Astrocyte (in vitro differentiated cells and primary cell): Measurements from ENCODE around the gene FMO5. TPM values are rescaled to one million over a fixed set of nuclear protein-coding genes. Genes with fewer than 3 reads are reported as not detected.
"Not testable (repeated sequence)": the region's sequence is repeated elsewhere in the genome, so short reads cannot be mapped to it uniquely, and the experiment has no call there.

Experiments used
- DNase-seq: peaks from one replicate; pipeline ENCODE4 v3.0.0-alpha.2; 2010; ENCODE audit warnings: low read depth
- FAIRE-seq: peaks from 2 replicates; lab custom pipeline; 2011; peaks lifted over from hg19 to GRCh38; lab: Jason Lieb, UNC
- H2AFZ ChIP-seq: 2 replicates; pipeline ENCODE4 v1.6.0; 2012; ENCODE audit warnings: low read depth, low read length, inconsistent platforms
- H3K27ac ChIP-seq: 2 replicates; pipeline ENCODE4 v1.5.1; 2011; ENCODE audit warnings: low read depth, low read length, inconsistent platforms
- H3K27me3 ChIP-seq: 2 replicates; pipeline ENCODE4 v1.6.0; 2011; ENCODE audit warnings: low read length, inconsistent platforms; ENCODE audit not compliant: insufficient read depth
- H3K36me3 ChIP-seq: 2 replicates; pipeline ENCODE4 v1.5.1; 2011; ENCODE audit warnings: low read length, inconsistent platforms; ENCODE audit not compliant: insufficient read depth
- H3K4me1 ChIP-seq: 2 replicates; pipeline ENCODE4 v1.5.1; 2011; ENCODE audit warnings: low read length, inconsistent platforms; ENCODE audit not compliant: insufficient read depth
- H3K4me2 ChIP-seq: 2 replicates; pipeline ENCODE4 v1.6.0; 2012; ENCODE audit warnings: low read length, inconsistent platforms
- H3K4me3 ChIP-seq: 2 replicates; pipeline ENCODE4 v1.5.1; 2011; ENCODE audit warnings: low read depth, mild to moderate bottlenecking, low read length, inconsistent platforms; ENCODE audit not compliant: insufficient read depth
- H3K79me2 ChIP-seq: 2 replicates; pipeline ENCODE4 v1.6.0; 2012; ENCODE audit warnings: mild to moderate bottlenecking, low read length, inconsistent platforms; ENCODE audit not compliant: insufficient read depth
- H3K9ac ChIP-seq: 2 replicates; pipeline ENCODE4 v1.6.0; 2012; ENCODE audit warnings: mild to moderate bottlenecking, low read length, inconsistent platforms
- H3K9me3 ChIP-seq: 2 replicates; pipeline ENCODE4 v1.5.1; 2012; ENCODE audit warnings: low read depth, mild to moderate bottlenecking, low read length, inconsistent platforms; ENCODE audit not compliant: insufficient read depth
- H4K20me1 ChIP-seq: 2 replicates; pipeline ENCODE4 v1.6.0; 2012; ENCODE audit warnings: low read length, inconsistent platforms; ENCODE audit not compliant: insufficient read depth
- H3K27ac Mint-ChIP-seq: one replicate; pipeline ENCODE4 v1.8.0; 2021; ENCODE audit warnings: mild to moderate bottlenecking, mixed read lengths; ENCODE audit not compliant: unreplicated experiment
- H3K27me3 Mint-ChIP-seq: one replicate; pipeline ENCODE4 v1.8.0; 2021; ENCODE audit warnings: low read depth, mixed read lengths; ENCODE audit not compliant: unreplicated experiment
- H3K36me3 Mint-ChIP-seq: one replicate; pipeline ENCODE4 v1.8.0; 2021; ENCODE audit warnings: low read depth, mixed read lengths; ENCODE audit not compliant: unreplicated experiment
- H3K4me1 Mint-ChIP-seq: one replicate; pipeline ENCODE4 v1.8.0; 2021; ENCODE audit warnings: low read depth, mixed read lengths; ENCODE audit not compliant: unreplicated experiment
- H3K4me3 Mint-ChIP-seq: one replicate; pipeline ENCODE4 v1.8.0; 2021; ENCODE audit warnings: mild to moderate bottlenecking, moderate library complexity, mixed read lengths; ENCODE audit not compliant: unreplicated experiment
- H3K9me3 Mint-ChIP-seq: one replicate; pipeline ENCODE4 v1.8.0; 2021; ENCODE audit warnings: mild to moderate bottlenecking, mixed read lengths; ENCODE audit not compliant: unreplicated experiment
- CTCF ChIP-seq: IDR thresholded peaks from 2 replicates; pipeline ENCODE4 v1.5.1; 2011; ENCODE audit warnings: low read depth, mild to moderate bottlenecking, inconsistent platforms, low read length, moderate library complexity; ENCODE audit not compliant: insufficient read depth
- EZH2 ChIP-seq: IDR thresholded peaks from 2 replicates; pipeline ENCODE4 v1.6.1; 2012; ENCODE audit warnings: mild to moderate bottlenecking, low read length, inconsistent platforms; ENCODE audit not compliant: insufficient read depth
- total RNA-seq: library from RNA; stranded (reverse); gene quantifications from 2 replicates; pipeline ENCODE4 v1.2.1, GENCODE V29; 2021

FMO5 gene
- total RNA-seq, 1 donor from 2014 or later: 1.0 TPM

GRCh38 chr1:147202576-147202975 lies 22.6 kb downstream of the FMO5 start:
- no peaks in the 10 kb centered on the region for H3K9me3 ChIP-seq
- Mint-ChIP-seq H3K4me3 (no peak overlapping the region), H3K4me1 (peaks cover 2% of the 10 kb centered on the region), H3K9me3 (no peaks in the 10 kb centered on the region), H3K27me3 (no peaks in the 10 kb centered on the region), H3K36me3 (peaks cover 4% of the 10 kb centered on the region), H3K27ac (no peak overlapping the region)
- H3K27ac ChIP-seq: no peak overlapping the region
- no peaks in the 10 kb centered on the region for H3K36me3 ChIP-seq
- no peaks in the 10 kb centered on the region for H3K4me1 ChIP-seq
- no peak overlapping the region for H3K4me3 ChIP-seq
- no peak for DNase-seq
- H3K79me2 ChIP-seq: no peaks in the 10 kb centered on the region
- no peaks in the 10 kb centered on the region for H4K20me1 ChIP-seq
- H3K27me3 ChIP-seq: no peaks in the 10 kb centered on the region
- FAIRE-seq: no peak
- TF ChIP-seq CTCF (no peak), EZH2 (no peak)
- H3K9ac ChIP-seq: no peak overlapping the region
- no peak overlapping the region for H2AFZ ChIP-seq
- H3K4me2 ChIP-seq: no peak overlapping the region

- H4K20me1 ChIP-seq: no peaks in the 10 kb centered on the region
- no peaks in the 10 kb centered on the region for H3K79me2 ChIP-seq
- H2AFZ ChIP-seq: no peak overlapping the region
- no peaks in the 10 kb centered on the region for H3K36me3 ChIP-seq
- no peaks in the 10 kb centered on the region for H3K9me3 Mint-ChIP-seq
- no peaks in the 10 kb centered on the region for H3K9me3 ChIP-seq
- H3K4me3 Mint-ChIP-seq: no peak overlapping the region
- no peak overlapping the region for H3K9ac ChIP-seq
- no peak overlapping the region for H3K4me2 ChIP-seq
- TF ChIP-seq EZH2: no peak
- TF ChIP-seq CTCF: no peak
- H3K27ac Mint-ChIP-seq: no peak overlapping the region
- H3K4me1 Mint-ChIP-seq: peaks cover 2% of the 10 kb centered on the region
- DNase-seq: no peak
- no peaks in the 10 kb centered on the region for H3K27me3 Mint-ChIP-seq
- no peaks in the 10 kb centered on the region for H3K27me3 ChIP-seq
- no peak for FAIRE-seq
- no peak overlapping the region for H3K27ac ChIP-seq
- H3K4me3 ChIP-seq: no peak overlapping the region
- H3K4me1 ChIP-seq: no peaks in the 10 kb centered on the region
- H3K36me3 Mint-ChIP-seq: peaks cover 4% of the 10 kb centered on the region
Observed at GRCh38 chr1:147201786-147202185, 23.4 kb downstream of the FMO5 start.

- no peak for FAIRE-seq
- Histone ChIP-seq H3K27ac (no peak overlapping the region), H3K36me3 (no peaks in the 10 kb centered on the region), H3K4me3 (no peak overlapping the region), H2AFZ (no peak overlapping the region), H3K9ac (no peak overlapping the region), H3K79me2 (no peaks in the 10 kb centered on the region), H3K4me2 (no peak overlapping the region), H3K4me1 (no peaks in the 10 kb centered on the region), H3K27me3 (no peaks in the 10 kb centered on the region), H4K20me1 (no peaks in the 10 kb centered on the region), H3K9me3 (no peaks in the 10 kb centered on the region)
- Mint-ChIP-seq H3K36me3 (peaks cover 4% of the 10 kb centered on the region), H3K27me3 (no peaks in the 10 kb centered on the region), H3K27ac (no peak overlapping the region), H3K4me1 (peaks cover 2% of the 10 kb centered on the region), H3K4me3 (no peak overlapping the region), H3K9me3 (no peaks in the 10 kb centered on the region)
- no peak for TF ChIP-seq CTCF
- DNase-seq: no peak
Observed at GRCh38 chr1:147201276-147201675, 23.9 kb downstream of the FMO5 start.

GRCh38 chr1:147197324-147197723 lies 27.8 kb downstream of the FMO5 start:
- H3K36me3 ChIP-seq, H3K27ac ChIP-seq, H3K9me3 Mint-ChIP-seq, H3K9me3 ChIP-seq, H3K9ac ChIP-seq, H3K27me3 ChIP-seq, H3K4me2 ChIP-seq, H4K20me1 ChIP-seq, H2AFZ ChIP-seq, H3K36me3 Mint-ChIP-seq, H3K4me3 ChIP-seq, H3K4me3 Mint-ChIP-seq, H3K4me1 ChIP-seq, H3K79me2 ChIP-seq, H3K27me3 Mint-ChIP-seq, FAIRE-seq, H3K4me1 Mint-ChIP-seq, DNase-seq, H3K27ac Mint-ChIP-seq: not testable (repeated sequence)
